Measurements from ENCODE around the gene MYO5A.
A peak's percentile ranks its signal among the peaks of the same experiment; 100 is the strongest.

The MYO5A gene

GRCh38 chr15:52338891-52339290, 189.8 kb downstream of the MYO5A start:
- no peak for TF ChIP-seq CTCF (IDR thresholded peaks at IDR 0.05; ENCODE audit: unreplicated experiment in 3 of 3)

GRCh38 chr15:52338058-52338457, 190.6 kb downstream of the MYO5A start:
- Mint-ChIP-seq H3K27me3 (ENCODE audit: low read depth) (peaks cover 4% of the 10 kb centered on the region), H3K36me3 (ENCODE audit: low read depth) (no peaks in the 10 kb centered on the region), H3K4me3 (no peak overlapping the region), H3K9me3 (no peaks in the 10 kb centered on the region), H3K4me1 (peaks cover 24% of the 10 kb centered on the region), H3K27ac (no peak overlapping the region)
- no peak for TF ChIP-seq CTCF (IDR thresholded peaks at IDR 0.05; ENCODE audit: unreplicated experiment in 3 of 3)

More at GRCh38 chr15:52338891-52339290, 189.8 kb downstream of the MYO5A start:
- H3K36me3 Mint-ChIP-seq (ENCODE audit: low read depth) = no peaks in the 10 kb centered on the region
- H3K4me3 Mint-ChIP-seq = no peak overlapping the region
- no peak overlapping the region for H3K27ac Mint-ChIP-seq
- H3K9me3 Mint-ChIP-seq = no peaks in the 10 kb centered on the region
- peaks cover 4% of the 10 kb centered on the region for H3K27me3 Mint-ChIP-seq (ENCODE audit: low read depth)
- peaks cover 24% of the 10 kb centered on the region for H3K4me1 Mint-ChIP-seq

- no peaks in the 10 kb centered on the region for H3K36me3 Mint-ChIP-seq (ENCODE audit: low read depth)
- peak overlapping the region; percentile 13 to 50 (median 40) for H3K27ac Mint-ChIP-seq
- H3K4me3 Mint-ChIP-seq = no peak overlapping the region
- peaks cover 24% of the 10 kb centered on the region for H3K4me1 Mint-ChIP-seq
- H3K9me3 Mint-ChIP-seq = no peaks in the 10 kb centered on the region
- peaks cover 4% of the 10 kb centered on the region for H3K27me3 Mint-ChIP-seq (ENCODE audit: low read depth)
- no peak for TF ChIP-seq CTCF (IDR thresholded peaks at IDR 0.05; ENCODE audit: unreplicated experiment in 3 of 3)
Observed at GRCh38 chr15:52337198-52337853, 191.4 kb downstream of the MYO5A start.

GRCh38 chr15:52336529-52336928, 192.2 kb downstream of the MYO5A start:
- peak in 1 of 3 experiments; percentile 15 for TF ChIP-seq CTCF (IDR thresholded peaks at IDR 0.05; ENCODE audit: unreplicated experiment in 3 of 3)
- peaks cover 24% of the 10 kb centered on the region for H3K4me1 Mint-ChIP-seq

GRCh38 chr15:52334491-52335160, 194.1 kb downstream of the MYO5A start:
- TF ChIP-seq CTCF (IDR thresholded peaks at IDR 0.05; ENCODE audit: unreplicated experiment in 3 of 3) = no peak
- Mint-ChIP-seq H3K4me1 (peaks cover 17% of the 10 kb centered on the region), H3K27ac (no peak overlapping the region), H3K4me3 (no peak overlapping the region), H3K27me3 (ENCODE audit: low read depth) (no peaks in the 10 kb centered on the region), H3K9me3 (no peaks in the 10 kb centered on the region), H3K36me3 (ENCODE audit: low read depth) (no peaks in the 10 kb centered on the region)

More at GRCh38 chr15:52336529-52336928, 192.2 kb downstream of the MYO5A start:
- Mint-ChIP-seq H3K27ac (peak overlapping the region in 1 of 3 experiments; percentile 13), H3K36me3 (ENCODE audit: low read depth) (no peaks in the 10 kb centered on the region), H3K4me3 (no peak overlapping the region), H3K9me3 (no peaks in the 10 kb centered on the region), H3K27me3 (ENCODE audit: low read depth) (peaks cover 4% of the 10 kb centered on the region)

Measured in nephron (organoid).